Suprapubic skin (tissue), 3 donors: Measurements from ENCODE around the gene ELK4.

Experiments used
- CTCF ChIP-seq, 2 donors: fragments of 200-600 bp in 1 of 2; fragments of 450-650 bp in 1 of 2; sonication (generic) in 1 of 2; IDR thresholded peaks; one replicate each; pipeline ENCODE4 v1.5.1; 2016 to 2019; ENCODE audit warnings: antibody characterized with exemption in 2 of 2, mild to moderate bottlenecking in 1 of 2, moderate library complexity in 1 of 2
- POLR2A ChIP-seq, 2 donors: fragments of 450-650 bp; IDR thresholded peaks; one replicate each; pipeline ENCODE4 v1.6.1; 2017; ENCODE audit warnings: antibody characterized with exemption in 2 of 2, mild to moderate bottlenecking in 2 of 2, moderate library complexity in 2 of 2

- no peak for TF ChIP-seq CTCF (IDR thresholded peaks at IDR 0.05)
- no peak for TF ChIP-seq POLR2A (IDR thresholded peaks at IDR 0.05)
Observed at GRCh38 chr1:205636732-205637131, 4.9 kb upstream of the ELK4 start.
